SHP77 (cell line): ENCODE measurements around the gene ZNF614.
"Not testable (repeated sequence)": the region's sequence is repeated elsewhere in the genome, so short reads cannot be mapped to it uniquely, and the experiment has no call there.

Source experiments
- DNase-seq, 2 experiments: peaks; one replicate each; lab custom pipeline; 2025; lab: John Stamatoyannopoulos, UW

Gene ZNF614

GRCh38 chr19:51986309-51987291, 41.6 kb downstream of the ZNF614 start, which contains the start of gene ZNF350:
Gene ZNF350, minus strand, starts transcription at chr19:51986840. Its CDS starts 12,480 bp downstream, at chr19:51974360.
- peak; percentile 44 to 75 for DNase-seq

GRCh38 chr19:51983361-51983760, 44.8 kb downstream of the ZNF614 start:
- no peak for DNase-seq

GRCh38 chr19:51980926-51981325, 47.3 kb downstream of the ZNF614 start:
- not testable (repeated sequence) for DNase-seq

- no peak for DNase-seq
Observed at GRCh38 chr19:51980116-51980736, 48.0 kb downstream of the ZNF614 start.

GRCh38 chr19:51978882-51979281, 49.3 kb downstream of the ZNF614 start:
- DNase-seq = no peak

- DNase-seq = no peak
Observed at GRCh38 chr19:51977346-51977745, 50.8 kb downstream of the ZNF614 start.

GRCh38 chr19:51976852-51977251, 51.3 kb downstream of the ZNF614 start:
- no peak for DNase-seq

- DNase-seq = not testable (repeated sequence)
Observed at GRCh38 chr19:51975787-51976186, 52.4 kb downstream of the ZNF614 start.

GRCh38 chr19:51971624-51972023, 56.6 kb downstream of the ZNF614 start:
- DNase-seq = no peak

GRCh38 chr19:51970718-51971117, 57.5 kb downstream of the ZNF614 start:
- DNase-seq = no peak

GRCh38 chr19:51965583-51965982, 62.6 kb downstream of the ZNF614 start:
- no peak for DNase-seq
